Measurements from ENCODE around the gene SPI1. TPM values are rescaled to one million over a fixed set of nuclear protein-coding genes. Genes with fewer than 3 reads are reported as not detected.

The SPI1 gene
- total RNA-seq, 2 experiments from 2014 or later, result 71.2 to 79.6 TPM

- Histone ChIP-seq H3K4me1 (ENCODE audit: insufficient read depth, low read length, poor library complexity, severe bottlenecking) (no peaks in the 10 kb centered on the region), H2AFZ (ENCODE audit: low read length) (no peak overlapping the region), H3K9me2 (ENCODE audit: insufficient read depth, low read length) (no peaks in the 10 kb centered on the region), H3K9me3 (ENCODE audit: low read length) (peaks cover 14% of the 10 kb centered on the region), H3K79me2 (ENCODE audit: insufficient read depth, low read depth, low read length) (0 out of 2 replicates have a peak, but pooled peaks cover 4% of the 10 kb centered on the region), H3K4me2 (ENCODE audit: low read length) (no peak overlapping the region), H3K4me3 (ENCODE audit: low read depth, low read length, poor library complexity, severe bottlenecking) (no peak overlapping the region), H3K27ac (ENCODE audit: low read depth, low read length, poor library complexity, severe bottlenecking) (no peak overlapping the region), H4K20me1 (ENCODE audit: insufficient read depth, low read length) (no peaks in the 10 kb centered on the region), H3K36me3 (ENCODE audit: insufficient read depth, low read length) (peaks cover 96% of the 10 kb centered on the region)
- POLR2A ChIA-PET, result interaction anchor here (0.6 to 1.5 kb wide), 4 partner anchors 15 to 627 kb away, joined by 5 to 9 read pairs (median 6); no protein-coding TSS in a partner anchor
- CTCF ChIA-PET (ENCODE audit: unreplicated experiment), result no interaction called here
- DNase-seq (ENCODE audit: low spot score), result no peak
- no peak for TF ChIP-seq EZH2phosphoT487 (IDR thresholded peaks at IDR 0.05; ENCODE audit: borderline replicate concordance, low read depth, low read length)
- no peak for TF ChIP-seq CTCF (conservative IDR thresholded peaks at IDR 0.05; ENCODE audit: low read length)
- intact Hi-C loops (cut with micrococcal nuclease; ENCODE audit: unreplicated experiment), result no loop called here
- no TSS peak for BruUV-seq (replicated peaks)
Measured at GRCh38 chr11:47305734-47306483, 72.4 kb downstream of the SPI1 start.

Small RNAs within 50 kb of the gene (microRNA-seq; reads per million reads assigned to microRNA genes)
- not detected for gene MIR4487 (ENCODE audit: borderline replicate concordance)

Small RNAs within 50 kb of the gene (small RNA-seq; reads per million reads assigned to genes)
- not detected for gene MIR4487

Other genes starting within 250 kb of the SPI1 start
- gene ARFGAP2, start 201.7 kb downstream of the SPI1 start, total RNA-seq (2014; rRNA removed; shearing (Covaris generic)), result 116 and 136 TPM in 2 replicates
- 126 and 135 TPM in 2 replicates for gene ARFGAP2, start 201.7 kb downstream of the SPI1 start, total RNA-seq (2022)
- not detected in 2 replicates for gene PACSIN3, start 192.1 kb downstream of the SPI1 start, total RNA-seq (2014; rRNA removed; shearing (Covaris generic))
- not detected in 2 replicates for gene PACSIN3, start 192.1 kb downstream of the SPI1 start, total RNA-seq (2022)
- 15.6 and 19.9 TPM in 2 replicates for gene DDB2, start 163.6 kb downstream of the SPI1 start, total RNA-seq (2014; rRNA removed; shearing (Covaris generic))
- 36.0 and 39.4 TPM in 2 replicates for gene DDB2, start 163.6 kb downstream of the SPI1 start, total RNA-seq (2022)
- gene ACP2, start 129.7 kb downstream of the SPI1 start, total RNA-seq (2014; rRNA removed; shearing (Covaris generic)), result 24.5 TPM in 2 replicates
- 24.2 and 26.5 TPM in 2 replicates for gene ACP2, start 129.7 kb downstream of the SPI1 start, total RNA-seq (2022)
- gene NR1H3, start 120.6 kb downstream of the SPI1 start, total RNA-seq (2014; rRNA removed; shearing (Covaris generic)), result 6.2 and 7.7 TPM in 2 replicates
- gene NR1H3, start 120.6 kb downstream of the SPI1 start, total RNA-seq (2022), result 14.4 and 14.7 TPM in 2 replicates
- 32.1 and 36.6 TPM in 2 replicates for gene MADD, start 108.4 kb downstream of the SPI1 start, total RNA-seq (2014; rRNA removed; shearing (Covaris generic))
- 47.8 and 48.8 TPM in 2 replicates for gene MADD, start 108.4 kb downstream of the SPI1 start, total RNA-seq (2022)
- gene MYBPC3, start 25.8 kb downstream of the SPI1 start, total RNA-seq (2014; rRNA removed; shearing (Covaris generic)), result 0.10 and 0.25 TPM in 2 replicates
- gene MYBPC3, start 25.8 kb downstream of the SPI1 start, total RNA-seq (2022), result 0.18 and 0.29 TPM in 2 replicates
- 31.6 and 31.8 TPM in 2 replicates for gene SLC39A13, start 30.0 kb upstream of the SPI1 start, total RNA-seq (2014; rRNA removed; shearing (Covaris generic))
- gene SLC39A13, start 30.0 kb upstream of the SPI1 start, total RNA-seq (2022), result 30.5 and 33.9 TPM in 2 replicates
- gene PSMC3, start 47.9 kb upstream of the SPI1 start, total RNA-seq (2014; rRNA removed; shearing (Covaris generic)), result 122 and 135 TPM in 2 replicates
- 127 and 144 TPM in 2 replicates for gene PSMC3, start 47.9 kb upstream of the SPI1 start, total RNA-seq (2022)
- 0.26 TPM in 1 of 2 replicates, not detected in the other for gene RAPSN, start 70.6 kb upstream of the SPI1 start, total RNA-seq (2014; rRNA removed; shearing (Covaris generic))
- not detected in 2 replicates for gene RAPSN, start 70.6 kb upstream of the SPI1 start, total RNA-seq (2022)
- 82.1 and 87.4 TPM in 2 replicates for gene CELF1, start 174.6 kb upstream of the SPI1 start, total RNA-seq (2014; rRNA removed; shearing (Covaris generic))
- gene CELF1, start 174.6 kb upstream of the SPI1 start, total RNA-seq (2022), result 143 and 149 TPM in 2 replicates
- 52.6 and 62.8 TPM in 2 replicates for gene PTPMT1, start 187.1 kb upstream of the SPI1 start, total RNA-seq (2014; rRNA removed; shearing (Covaris generic))
- 27.6 TPM in 2 replicates for gene PTPMT1, start 187.1 kb upstream of the SPI1 start, total RNA-seq (2022)
- gene KBTBD4, start 200.4 kb upstream of the SPI1 start, total RNA-seq (2014; rRNA removed; shearing (Covaris generic)), result 25.2 and 25.8 TPM in 2 replicates
- gene KBTBD4, start 200.4 kb upstream of the SPI1 start, total RNA-seq (2022), result 18.4 and 18.6 TPM in 2 replicates
- gene NDUFS3, start 200.5 kb upstream of the SPI1 start, total RNA-seq (2014; rRNA removed; shearing (Covaris generic)), result 73.9 and 92.7 TPM in 2 replicates
- 122 and 135 TPM in 2 replicates for gene NDUFS3, start 200.5 kb upstream of the SPI1 start, total RNA-seq (2022)
- 0.22 and 0.85 TPM in 2 replicates for gene FAM180B, start 208.1 kb upstream of the SPI1 start, total RNA-seq (2014; rRNA removed; shearing (Covaris generic))
- 0.23 and 0.26 TPM in 2 replicates for gene FAM180B, start 208.1 kb upstream of the SPI1 start, total RNA-seq (2022)
- 3.6 TPM in 1 of 2 replicates, not detected in the other for gene C1QTNF4, start 215.9 kb upstream of the SPI1 start, total RNA-seq (2014; rRNA removed; shearing (Covaris generic))
- gene C1QTNF4, start 215.9 kb upstream of the SPI1 start, total RNA-seq (2022), result 0.30 TPM in 1 of 2 replicates, not detected in the other